B cell (primary cell): ENCODE measurements around the gene DFFA.
"Not testable (repeated sequence)": the region's sequence is repeated elsewhere in the genome, so short reads cannot be mapped to it uniquely, and the experiment has no call there.

Experiments
- CTCF ChIP-seq: fragments of 200-600 bp; IDR thresholded peaks from one replicate; pipeline ENCODE4 v1.8.0; 2022; ENCODE audit warnings: antibody characterized with exemption, mild to moderate bottlenecking
- EZH2 ChIP-seq: IDR thresholded peaks from 2 replicates; pipeline ENCODE4 v1.6.1; 2012; ENCODE audit warnings: borderline replicate concordance, low read depth, mild to moderate bottlenecking, moderate library complexity, low read length; ENCODE audit not compliant: insufficient read depth, poor library complexity, severe bottlenecking

DNA sequence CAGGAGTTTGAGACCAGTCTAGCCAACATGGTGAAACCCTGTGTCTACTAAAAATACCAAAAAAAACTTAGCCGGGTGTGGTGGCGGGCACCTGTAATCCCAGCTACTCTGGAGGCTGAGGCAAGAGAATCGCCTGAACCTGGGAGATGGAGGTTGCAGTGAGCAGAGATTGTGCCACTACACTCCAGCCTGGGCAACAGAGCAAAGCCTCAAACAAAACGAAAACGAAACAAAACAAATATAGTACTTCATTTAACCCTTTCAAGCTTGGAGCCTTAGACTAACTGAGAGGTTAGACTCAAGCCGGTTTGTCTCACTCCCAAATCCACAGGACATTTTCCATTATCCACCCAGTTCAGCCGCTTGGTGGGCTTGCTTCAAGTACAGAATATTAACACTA, 14.9 kb downstream of the DFFA start:
- TF ChIP-seq EZH2, CTCF: not testable (repeated sequence)
